ENCODE measurements around the gene TRIM29. TPM values are rescaled to one million over a fixed set of nuclear protein-coding genes. Genes with fewer than 3 reads are reported as not detected.

Gene TRIM29
- total RNA-seq, 1 donor from 2014 or later, result not detected

GRCh38 chr11:120079750-120080610 lies 57.9 kb downstream of the TRIM29 start:
- intact Hi-C loops (cut with DNase I), result no loop called here
- DNase-seq (ENCODE audit: missing footprints) (no peak), ATAC-seq (no peak)

GRCh38 chr11:120078397-120078796 lies 59.5 kb downstream of the TRIM29 start:
- no peak for ATAC-seq
- intact Hi-C loops (cut with DNase I), result no loop called here
- no peak for DNase-seq (ENCODE audit: missing footprints)

- no peak for ATAC-seq
- intact Hi-C loops (cut with DNase I), result no loop called here
These were observed 63.8 kb downstream of the TRIM29 start for GRCh38 chr11:120074076-120074475.

GRCh38 chr11:120073196-120073595 lies 64.7 kb downstream of the TRIM29 start:
- ATAC-seq (no peak), DNase-seq (ENCODE audit: missing footprints) (no peak)
- intact Hi-C loops (cut with DNase I), result no loop called here

More at GRCh38 chr11:120074076-120074475, 63.8 kb downstream of the TRIM29 start:
- no peak for DNase-seq (ENCODE audit: missing footprints)

GRCh38 chr11:120068114-120068573 lies 69.8 kb downstream of the TRIM29 start:
- DNase-seq (ENCODE audit: missing footprints), result no peak
- intact Hi-C loops (cut with DNase I), result no loop called here
- ATAC-seq, result no peak

GRCh38 chr11:120067438-120068113 lies 70.3 kb downstream of the TRIM29 start:
- ATAC-seq, result no peak
- intact Hi-C loops (cut with DNase I), result no loop called here
- DNase-seq (ENCODE audit: missing footprints), result no peak

GRCh38 chr11:120066738-120067437 lies 71.0 kb downstream of the TRIM29 start:
- DNase-seq (ENCODE audit: missing footprints) (no peak), ATAC-seq (no peak)
- intact Hi-C loops (cut with DNase I), result no loop called here

- intact Hi-C loops (cut with DNase I), result no loop called here
- no peak for DNase-seq (ENCODE audit: missing footprints)
- ATAC-seq, result no peak
These were observed 72.0 kb downstream of the TRIM29 start for GRCh38 chr11:120065876-120066275.

GRCh38 chr11:120065176-120065575 lies 72.7 kb downstream of the TRIM29 start:
- DNase-seq (ENCODE audit: missing footprints), result no peak

GRCh38 chr11:120064341-120064740 lies 73.6 kb downstream of the TRIM29 start:
- ATAC-seq (no peak), DNase-seq (ENCODE audit: missing footprints) (no peak)
- intact Hi-C loops (cut with DNase I), result no loop called here

More at GRCh38 chr11:120065176-120065575, 72.7 kb downstream of the TRIM29 start:
- intact Hi-C loops (cut with DNase I), result no loop called here
- no peak for ATAC-seq

GRCh38 chr11:120063686-120064340 lies 74.1 kb downstream of the TRIM29 start:
- DNase-seq (ENCODE audit: missing footprints) (no peak), ATAC-seq (no peak)
- intact Hi-C loops (cut with DNase I), result no loop called here

GRCh38 chr11:120062561-120062930 lies 75.4 kb downstream of the TRIM29 start:
- ATAC-seq (no peak), DNase-seq (ENCODE audit: missing footprints) (no peak)
- intact Hi-C loops (cut with DNase I), result no loop called here

- intact Hi-C loops (cut with DNase I), result no loop called here
- DNase-seq (ENCODE audit: missing footprints) (no peak), ATAC-seq (no peak)
These were observed 76.0 kb downstream of the TRIM29 start for GRCh38 chr11:120061761-120062560.

Other genes with a start within 250 kb of the TRIM29 start
- 34.5 TPM for gene OAF, start 72.9 kb upstream of the TRIM29 start, total RNA-seq
- 0.19 TPM for gene POU2F3, start 102.0 kb upstream of the TRIM29 start, total RNA-seq
- 8.4 TPM for gene TLCD5, start 187.2 kb upstream of the TRIM29 start, total RNA-seq
- gene ARHGEF12, start 198.3 kb upstream of the TRIM29 start, total RNA-seq, result 81.7 TPM